Peyer's patch (tissue), 4 donors: Measurements from ENCODE around the gene PRPF18.

Experiments
- CTCF ChIP-seq, 6 experiments: fragments of 450-650 bp in 4 of 6; fragments of 200-600 bp in 2 of 6; sonication (generic) in 1 of 6; IDR thresholded peaks; one replicate each; pipeline ENCODE4 v1.5.1; 2017 to 2019; ENCODE audit warnings: antibody characterized with exemption in 6 of 6, mild to moderate bottlenecking in 3 of 6, moderate library complexity in 1 of 6
- POLR2A ChIP-seq, 2 donors: fragments of 450-650 bp; IDR thresholded peaks; one replicate each; pipeline ENCODE4 v1.5.1; 2017; ENCODE audit warnings: antibody characterized with exemption in 2 of 2, mild to moderate bottlenecking in 2 of 2, moderate library complexity in 2 of 2

- no peak for TF ChIP-seq POLR2A (IDR thresholded peaks at IDR 0.05)
- TF ChIP-seq CTCF (IDR thresholded peaks at IDR 0.05): no peak
These were observed 26.2 kb upstream of the PRPF18 start for GRCh38 chr10:13560597-13560996.
